ENCODE measurements around the gene DDB1. TPM values are rescaled to one million over a fixed set of nuclear protein-coding genes. Genes with fewer than 3 reads are reported as not detected.
"Not testable (repeated sequence)": the region's sequence is repeated elsewhere in the genome, so short reads cannot be mapped to it uniquely, and the experiment has no call there.

Gene DDB1
- total RNA-seq, 1 experiment from 2014 or later: 218 TPM

- no peak for DNase-seq (ENCODE audit: low read depth, low spot score)
- in situ Hi-C loops (cut with HindIII; ENCODE audit: low pct_unique_long_range_greater_than_20kb, low sequenced_read_pairs): no loop called here
These were observed 68.5 kb downstream of the DDB1 start for GRCh38 chr11:61264371-61264770.

- no peak for DNase-seq (ENCODE audit: low read depth, low spot score)
- in situ Hi-C loops (cut with HindIII; ENCODE audit: low pct_unique_long_range_greater_than_20kb, low sequenced_read_pairs): no loop called here
These were observed 73.5 kb downstream of the DDB1 start for GRCh38 chr11:61259363-61259762.

GRCh38 chr11:61258546-61258945, 74.4 kb downstream of the DDB1 start:
- in situ Hi-C loops (cut with HindIII; ENCODE audit: low pct_unique_long_range_greater_than_20kb, low sequenced_read_pairs): no loop called here
- DNase-seq (ENCODE audit: low read depth, low spot score): no peak

DNA sequence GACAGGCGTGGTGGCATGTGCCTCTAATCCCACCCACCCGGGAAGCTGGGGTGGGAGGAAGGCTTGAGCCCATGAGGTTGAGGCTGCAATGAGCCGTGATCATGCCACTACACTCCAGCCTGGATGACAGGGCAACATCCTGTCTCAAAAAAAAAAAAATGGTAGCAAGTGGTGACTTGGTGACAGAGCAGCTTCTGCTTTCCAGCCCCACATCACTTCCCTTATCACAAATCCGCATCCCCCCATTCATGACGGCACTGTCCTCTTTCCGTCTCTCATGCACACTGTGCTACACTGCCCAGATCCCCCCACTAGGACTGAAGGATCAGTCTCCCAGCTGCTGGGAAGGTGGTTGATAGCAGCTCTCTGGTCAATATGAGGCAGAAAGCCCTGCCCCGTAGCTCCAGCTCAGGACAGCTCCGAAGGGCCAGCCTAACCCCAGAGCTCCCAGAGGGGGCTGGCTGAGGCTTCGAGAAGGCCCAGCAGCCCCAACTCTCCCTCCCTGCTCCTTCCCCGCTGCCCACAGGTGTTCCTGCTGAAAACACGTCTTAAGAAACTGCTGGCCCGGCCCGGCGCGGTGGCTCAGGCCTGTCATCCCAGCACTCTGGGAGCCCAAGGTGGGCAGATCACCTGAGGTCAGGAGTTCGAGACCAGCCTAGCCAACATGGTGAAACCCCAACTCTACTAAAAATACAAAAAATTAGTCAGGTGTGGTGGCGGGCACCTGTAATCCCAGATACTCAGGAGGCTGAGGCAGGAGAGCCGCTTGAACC, 76.0 kb downstream of the DDB1 start:
- no peak for DNase-seq (ENCODE audit: low read depth, low spot score)
- in situ Hi-C loops (cut with HindIII; ENCODE audit: low pct_unique_long_range_greater_than_20kb, low sequenced_read_pairs): no loop called here

DNA sequence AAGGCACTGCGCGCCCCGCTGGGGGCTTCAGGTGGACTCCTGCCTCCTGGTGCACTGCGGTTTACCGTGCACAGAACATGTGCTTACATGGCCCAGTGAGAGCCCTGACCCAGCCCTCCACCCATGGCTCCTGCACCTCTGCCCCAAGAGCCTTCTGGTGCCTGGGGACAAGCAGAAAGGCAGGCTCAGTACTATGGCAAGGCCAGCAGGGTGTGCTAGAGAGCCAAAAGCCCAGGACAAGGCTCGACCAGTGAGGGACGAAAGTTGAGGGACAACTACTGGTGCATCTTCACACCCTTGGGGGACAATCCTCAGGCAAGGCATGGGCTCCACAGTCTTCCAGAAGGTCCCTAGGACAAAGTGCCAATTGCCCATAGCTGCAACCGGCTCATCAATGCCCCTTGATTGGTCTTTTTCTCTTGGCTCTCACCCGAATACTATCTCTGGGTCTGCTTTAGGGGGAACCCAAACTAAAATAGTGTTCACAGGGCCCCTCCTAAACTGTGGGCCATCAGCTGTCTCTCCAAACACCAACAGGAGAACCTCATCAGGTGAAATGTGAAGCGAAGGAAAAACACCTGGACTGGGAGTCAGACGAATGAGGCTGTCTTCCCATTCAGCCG, 78.4 kb downstream of the DDB1 start:
- in situ Hi-C loops (cut with HindIII; ENCODE audit: low pct_unique_long_range_greater_than_20kb, low sequenced_read_pairs): no loop called here

GRCh38 chr11:61252332-61252731, 80.6 kb downstream of the DDB1 start:
- DNase-seq (ENCODE audit: low read depth, low spot score); in situ Hi-C loops (cut with HindIII; ENCODE audit: low pct_unique_long_range_greater_than_20kb, low sequenced_read_pairs): not testable (repeated sequence)

More for the DNA sequence above, 78.4 kb downstream of the DDB1 start:
- peak; percentile 71 for DNase-seq (ENCODE audit: low read depth, low spot score)

GRCh38 chr11:61250796-61251765, 81.8 kb downstream of the DDB1 start:
- in situ Hi-C loops (cut with HindIII; ENCODE audit: low pct_unique_long_range_greater_than_20kb, low sequenced_read_pairs); DNase-seq (ENCODE audit: low read depth, low spot score): not testable (repeated sequence)

Other genes starting within 250 kb of the DDB1 start
- not detected in 2 replicates for gene CD5, start 230.6 kb downstream of the DDB1 start, total RNA-seq (2014; rRNA removed; shearing (Covaris generic))
- gene VPS37C, start 171.7 kb downstream of the DDB1 start, total RNA-seq (2014; rRNA removed; shearing (Covaris generic)): 13.5 and 17.4 TPM in 2 replicates
- gene PGA3, start 129.6 kb downstream of the DDB1 start, total RNA-seq (2014; rRNA removed; shearing (Covaris generic)): not detected in 2 replicates
- gene PGA4, start 110.8 kb downstream of the DDB1 start, total RNA-seq (2014; rRNA removed; shearing (Covaris generic)): not detected in 2 replicates
- gene PGA5, start 91.9 kb downstream of the DDB1 start, total RNA-seq (2014; rRNA removed; shearing (Covaris generic)): not detected in 2 replicates
- gene VWCE, start 37.8 kb downstream of the DDB1 start, total RNA-seq (2014; rRNA removed; shearing (Covaris generic)): 0.24 and 0.45 TPM in 2 replicates
- gene TKFC, start 123 bp upstream of the DDB1 start, total RNA-seq (2014; rRNA removed; shearing (Covaris generic)): 43.2 and 48.6 TPM in 2 replicates
- gene CYB561A3, start 28.8 kb upstream of the DDB1 start, total RNA-seq (2014; rRNA removed; shearing (Covaris generic)): 15.1 and 20.5 TPM in 2 replicates
- 37.2 and 38.7 TPM in 2 replicates for gene TMEM138, start 29.3 kb upstream of the DDB1 start, total RNA-seq (2014; rRNA removed; shearing (Covaris generic))
- gene TMEM216, start 59.5 kb upstream of the DDB1 start, total RNA-seq (2014; rRNA removed; shearing (Covaris generic)): 0.95 and 2.0 TPM in 2 replicates
- 14.6 and 19.1 TPM in 2 replicates for gene CPSF7, start 96.9 kb upstream of the DDB1 start, total RNA-seq (2014; rRNA removed; shearing (Covaris generic))
- 43.5 and 45.4 TPM in 2 replicates for gene SDHAF2, start 97.0 kb upstream of the DDB1 start, total RNA-seq (2014; rRNA removed; shearing (Covaris generic))
- gene LRRC10B, start 175.6 kb upstream of the DDB1 start, total RNA-seq (2014; rRNA removed; shearing (Covaris generic)): not detected in 2 replicates
- gene SYT7, start 248.0 kb upstream of the DDB1 start, total RNA-seq (2014; rRNA removed; shearing (Covaris generic)): 0.69 and 2.6 TPM in 2 replicates